GM19397 (cell line): ENCODE measurements around the gene SPIB.
"Not testable (repeated sequence)": the region's sequence is repeated elsewhere in the genome, so short reads cannot be mapped to it uniquely, and the experiment has no call there.

Source experiments
- ATAC-seq: cut with Tn5 transposase; IDR thresholded peaks from one replicate; pipeline ENCODE4 v1.9.1; 2021; ENCODE audit warnings: mild to moderate bottlenecking, moderate library complexity; ENCODE audit not compliant: unreplicated experiment

Gene SPIB

GRCh38 chr19:50390952-50391351 is 27.8 kb upstream of the SPIB start:
- not testable (repeated sequence) for ATAC-seq

GRCh38 chr19:50392759-50393158 is 26.0 kb upstream of the SPIB start:
- ATAC-seq, result no peak

- no peak for ATAC-seq
These were observed 25.1 kb upstream of the SPIB start for GRCh38 chr19:50393589-50393988.

GRCh38 chr19:50394017-50394416 is 24.7 kb upstream of the SPIB start:
- ATAC-seq, result no peak

- no peak for ATAC-seq
These were observed 19.9 kb upstream of the SPIB start for GRCh38 chr19:50398675-50399367.

GRCh38 chr19:50399368-50399745 is 19.4 kb upstream of the SPIB start:
- no peak for ATAC-seq

- no peak for ATAC-seq
These were observed 16.9 kb upstream of the SPIB start for GRCh38 chr19:50401605-50402450.

GRCh38 chr19:50402544-50403301 is 16.0 kb upstream of the SPIB start:
- no peak for ATAC-seq

GRCh38 chr19:50406156-50406820 is 12.4 kb upstream of the SPIB start:
- ATAC-seq, result no peak

GRCh38 chr19:50406829-50407228 is 11.9 kb upstream of the SPIB start:
- no peak for ATAC-seq

- ATAC-seq, result no peak
These were observed 9.4 kb upstream of the SPIB start for GRCh38 chr19:50409347-50409746.

- ATAC-seq, result no peak
These were observed 8.6 kb upstream of the SPIB start for GRCh38 chr19:50410109-50410508.

- no peak for ATAC-seq
These were observed 6.3 kb upstream of the SPIB start for GRCh38 chr19:50412419-50412818.

- ATAC-seq, result no peak
These were observed 5.6 kb upstream of the SPIB start for GRCh38 chr19:50413096-50413495.

GRCh38 chr19:50413531-50413930 is 5.2 kb upstream of the SPIB start:
- ATAC-seq, result no peak

- peak; percentile 29 for ATAC-seq
These were observed 3.7 kb upstream of the SPIB start for GRCh38 chr19:50414864-50415660.

GRCh38 chr19:50415661-50416033 is 3.1 kb upstream of the SPIB start:
- ATAC-seq, result peak; percentile 49

GRCh38 chr19:50416034-50416977 is 2.4 kb upstream of the SPIB start:
- ATAC-seq, result no peak
